ENCODE results near the gene SPATA33.
"Not testable (repeated sequence)": the region's sequence is repeated elsewhere in the genome, so short reads cannot be mapped to it uniquely, and the experiment has no call there.

Gene SPATA33

GRCh38 chr16:89633064-89633631 is 24.5 kb upstream of the SPATA33 start:
- Histone ChIP-seq H3K9me3 (ENCODE audit: control insufficient read depth, low read length) (no peaks in the 10 kb centered on the region), H2BK15ac (ENCODE audit: low read depth, poor library complexity, severe bottlenecking) (no peak overlapping the region), H3K79me1 (replicated peaks; ENCODE audit: low read length, poor library complexity, severe bottlenecking) (no peaks in the 10 kb centered on the region), H3K9ac (ENCODE audit: low read length) (peak overlapping the region; percentile 26), H3K14ac (ENCODE audit: low read length in 2 of 2) (no peak overlapping the region), H3K23ac (ENCODE audit: low read length in 2 of 2) (no peak overlapping the region), H3K4me3 (ENCODE audit: insufficient read depth in 1 of 2, low read depth in 1 of 2, low read length in 2 of 2) (peak overlapping the region in 1 of 2 experiments; percentile 37), H3K4me2 (ENCODE audit: low read length, poor library complexity, severe bottlenecking) (peak overlapping the region; percentile 62), H2BK12ac (ENCODE audit: low read length in 2 of 2) (no peak overlapping the region), H4K91ac (ENCODE audit: low read length) (no peak overlapping the region), H3K27me3 (ENCODE audit: control insufficient read depth in 1 of 2, insufficient read depth in 1 of 2, low read length in 2 of 2) (peaks cover 0 to 39% of the 10 kb centered on the region in 2 experiments), H2BK5ac (ENCODE audit: low read depth, low read length, poor library complexity, severe bottlenecking) (no peak overlapping the region), H3K27ac (ENCODE audit: low read length, poor library complexity, severe bottlenecking) (no peak overlapping the region), H2AK5ac (ENCODE audit: low read length, severe bottlenecking) (no peak overlapping the region), H3K36me3 (ENCODE audit: control insufficient read depth in 1 of 2, insufficient read depth in 2 of 2, low read depth in 1 of 2, low read length in 2 of 2) (peaks cover 0 to 3% of the 10 kb centered on the region in 2 experiments), H3K4me1 (ENCODE audit: control insufficient read depth, insufficient read depth, low read depth, low read length) (peaks cover 23% of the 10 kb centered on the region), H2BK120ac (ENCODE audit: low read depth, low read length) (no peak overlapping the region), H3K4ac (ENCODE audit: low read depth in 1 of 2, low read length in 2 of 2) (no peak overlapping the region), H3K18ac (ENCODE audit: low read depth in 1 of 2, low read length in 2 of 2) (no peak overlapping the region), H2AFZ (ENCODE audit: low read depth, low read length) (no peak overlapping the region), H4K8ac (ENCODE audit: low read length) (no peak overlapping the region)
- 80% methylated on average over 19 of the region's 19 CpGs for WGBS
- no peak for DNase-seq

- H2BK15ac ChIP-seq (ENCODE audit: low read depth, poor library complexity, severe bottlenecking); H3K4ac ChIP-seq (ENCODE audit: low read depth in 1 of 2, low read length in 2 of 2); H4K8ac ChIP-seq (ENCODE audit: low read length); H3K27ac ChIP-seq (ENCODE audit: low read length, poor library complexity, severe bottlenecking); H4K91ac ChIP-seq (ENCODE audit: low read length); DNase-seq; H3K4me2 ChIP-seq (ENCODE audit: low read length, poor library complexity, severe bottlenecking); H2AFZ ChIP-seq (ENCODE audit: low read depth, low read length); H3K36me3 ChIP-seq (ENCODE audit: control insufficient read depth in 1 of 2, insufficient read depth in 2 of 2, low read depth in 1 of 2, low read length in 2 of 2); H3K23ac ChIP-seq (ENCODE audit: low read length in 2 of 2); H3K9ac ChIP-seq (ENCODE audit: low read length); H3K79me1 ChIP-seq (replicated peaks; ENCODE audit: low read length, poor library complexity, severe bottlenecking); H2BK5ac ChIP-seq (ENCODE audit: low read depth, low read length, poor library complexity, severe bottlenecking); H2BK12ac ChIP-seq (ENCODE audit: low read length in 2 of 2); H3K4me3 ChIP-seq (ENCODE audit: insufficient read depth in 1 of 2, low read depth in 1 of 2, low read length in 2 of 2); H3K14ac ChIP-seq (ENCODE audit: low read length in 2 of 2); H3K18ac ChIP-seq (ENCODE audit: low read depth in 1 of 2, low read length in 2 of 2); H2BK120ac ChIP-seq (ENCODE audit: low read depth, low read length); H3K9me3 ChIP-seq (ENCODE audit: control insufficient read depth, low read length); H2AK5ac ChIP-seq (ENCODE audit: low read length, severe bottlenecking): not testable (repeated sequence)
- Histone ChIP-seq H3K4me1 (ENCODE audit: control insufficient read depth, insufficient read depth, low read depth, low read length) (peaks cover 23% of the 10 kb centered on the region), H3K27me3 (ENCODE audit: control insufficient read depth in 1 of 2, insufficient read depth in 1 of 2, low read length in 2 of 2) (peaks cover 0 to 39% of the 10 kb centered on the region in 2 experiments)
- 66% methylated on average over 1 of the region's 2 CpGs for WGBS
These were observed 22.9 kb upstream of the SPATA33 start for GRCh38 chr16:89634463-89635385.

- WGBS = 93% methylated on average over 11 of the region's 12 CpGs
- H4K8ac ChIP-seq (ENCODE audit: low read length) = no peak overlapping the region
- H3K18ac ChIP-seq (ENCODE audit: low read depth in 1 of 2, low read length in 2 of 2) = no peak overlapping the region
- peaks cover 23% of the 10 kb centered on the region for H3K4me1 ChIP-seq (ENCODE audit: control insufficient read depth, insufficient read depth, low read depth, low read length)
- no peaks in the 10 kb centered on the region for H3K9me3 ChIP-seq (ENCODE audit: control insufficient read depth, low read length)
- no peak overlapping the region for H2AFZ ChIP-seq (ENCODE audit: low read depth, low read length)
- H3K4me2 ChIP-seq (ENCODE audit: low read length, poor library complexity, severe bottlenecking) = no peak overlapping the region
- H3K79me1 ChIP-seq (replicated peaks; ENCODE audit: low read length, poor library complexity, severe bottlenecking) = no peaks in the 10 kb centered on the region
- H3K27me3 ChIP-seq (ENCODE audit: control insufficient read depth in 1 of 2, insufficient read depth in 1 of 2, low read length in 2 of 2) = peaks cover 0 to 32% of the 10 kb centered on the region in 2 experiments
- H2BK15ac ChIP-seq (ENCODE audit: low read depth, poor library complexity, severe bottlenecking) = no peak overlapping the region
- H3K14ac ChIP-seq (ENCODE audit: low read length in 2 of 2) = no peak overlapping the region
- H3K4me3 ChIP-seq (ENCODE audit: insufficient read depth in 1 of 2, low read depth in 1 of 2, low read length in 2 of 2) = no peak overlapping the region
- no peak overlapping the region for H3K4ac ChIP-seq (ENCODE audit: low read depth in 1 of 2, low read length in 2 of 2)
- no peak for DNase-seq
- no peak overlapping the region for H3K27ac ChIP-seq (ENCODE audit: low read length, poor library complexity, severe bottlenecking)
- H2BK12ac ChIP-seq (ENCODE audit: low read length in 2 of 2) = no peak overlapping the region
- H3K36me3 ChIP-seq (ENCODE audit: control insufficient read depth in 1 of 2, insufficient read depth in 2 of 2, low read depth in 1 of 2, low read length in 2 of 2) = peaks cover 0 to 3% of the 10 kb centered on the region in 2 experiments
- no peak overlapping the region for H3K23ac ChIP-seq (ENCODE audit: low read length in 2 of 2)
- no peak overlapping the region for H2AK5ac ChIP-seq (ENCODE audit: low read length, severe bottlenecking)
- no peak overlapping the region for H2BK120ac ChIP-seq (ENCODE audit: low read depth, low read length)
- H2BK5ac ChIP-seq (ENCODE audit: low read depth, low read length, poor library complexity, severe bottlenecking) = no peak overlapping the region
- no peak overlapping the region for H4K91ac ChIP-seq (ENCODE audit: low read length)
- H3K9ac ChIP-seq (ENCODE audit: low read length) = no peak overlapping the region
These were observed 21.0 kb upstream of the SPATA33 start for GRCh38 chr16:89636663-89637062.

GRCh38 chr16:89637379-89637778 is 20.3 kb upstream of the SPATA33 start:
- Histone ChIP-seq H2BK120ac (ENCODE audit: low read depth, low read length) (no peak overlapping the region), H4K91ac (ENCODE audit: low read length) (no peak overlapping the region), H3K79me1 (replicated peaks; ENCODE audit: low read length, poor library complexity, severe bottlenecking) (no peaks in the 10 kb centered on the region), H2AFZ (ENCODE audit: low read depth, low read length) (no peak overlapping the region), H3K4me3 (ENCODE audit: insufficient read depth in 1 of 2, low read depth in 1 of 2, low read length in 2 of 2) (no peak overlapping the region), H2BK12ac (ENCODE audit: low read length in 2 of 2) (no peak overlapping the region), H3K27ac (ENCODE audit: low read length, poor library complexity, severe bottlenecking) (no peak overlapping the region), H3K9ac (ENCODE audit: low read length) (no peak overlapping the region), H3K18ac (ENCODE audit: low read depth in 1 of 2, low read length in 2 of 2) (no peak overlapping the region), H3K23ac (ENCODE audit: low read length in 2 of 2) (no peak overlapping the region), H2AK5ac (ENCODE audit: low read length, severe bottlenecking) (no peak overlapping the region), H2BK15ac (ENCODE audit: low read depth, poor library complexity, severe bottlenecking) (no peak overlapping the region), H2BK5ac (ENCODE audit: low read depth, low read length, poor library complexity, severe bottlenecking) (no peak overlapping the region), H4K8ac (ENCODE audit: low read length) (peak overlapping the region; percentile 21), H3K36me3 (ENCODE audit: control insufficient read depth in 1 of 2, insufficient read depth in 2 of 2, low read depth in 1 of 2, low read length in 2 of 2) (peaks cover 0 to 3% of the 10 kb centered on the region in 2 experiments), H3K4me2 (ENCODE audit: low read length, poor library complexity, severe bottlenecking) (no peak overlapping the region), H3K4ac (ENCODE audit: low read depth in 1 of 2, low read length in 2 of 2) (no peak overlapping the region), H3K4me1 (ENCODE audit: control insufficient read depth, insufficient read depth, low read depth, low read length) (peaks cover 23% of the 10 kb centered on the region), H3K27me3 (ENCODE audit: control insufficient read depth in 1 of 2, insufficient read depth in 1 of 2, low read length in 2 of 2) (peaks cover 0 to 29% of the 10 kb centered on the region in 2 experiments), H3K9me3 (ENCODE audit: control insufficient read depth, low read length) (no peaks in the 10 kb centered on the region), H3K14ac (ENCODE audit: low read length in 2 of 2) (no peak overlapping the region)
- no peak for DNase-seq
- WGBS = 80% methylated on average over 10 of the region's 10 CpGs

Measured in mesenchymal stem cell (in vitro differentiated cells and primary cell).